NCI-H2196 treated with DMSO at 0.1 percent for 48 hours (cell line): ENCODE data around the gene GSTO2.

ENCODE experiments used
- DNase-seq: peaks from one replicate; lab custom pipeline; 2025; ENCODE audit not compliant: unreplicated experiment; lab: John Stamatoyannopoulos, UW

Gene GSTO2

DNA sequence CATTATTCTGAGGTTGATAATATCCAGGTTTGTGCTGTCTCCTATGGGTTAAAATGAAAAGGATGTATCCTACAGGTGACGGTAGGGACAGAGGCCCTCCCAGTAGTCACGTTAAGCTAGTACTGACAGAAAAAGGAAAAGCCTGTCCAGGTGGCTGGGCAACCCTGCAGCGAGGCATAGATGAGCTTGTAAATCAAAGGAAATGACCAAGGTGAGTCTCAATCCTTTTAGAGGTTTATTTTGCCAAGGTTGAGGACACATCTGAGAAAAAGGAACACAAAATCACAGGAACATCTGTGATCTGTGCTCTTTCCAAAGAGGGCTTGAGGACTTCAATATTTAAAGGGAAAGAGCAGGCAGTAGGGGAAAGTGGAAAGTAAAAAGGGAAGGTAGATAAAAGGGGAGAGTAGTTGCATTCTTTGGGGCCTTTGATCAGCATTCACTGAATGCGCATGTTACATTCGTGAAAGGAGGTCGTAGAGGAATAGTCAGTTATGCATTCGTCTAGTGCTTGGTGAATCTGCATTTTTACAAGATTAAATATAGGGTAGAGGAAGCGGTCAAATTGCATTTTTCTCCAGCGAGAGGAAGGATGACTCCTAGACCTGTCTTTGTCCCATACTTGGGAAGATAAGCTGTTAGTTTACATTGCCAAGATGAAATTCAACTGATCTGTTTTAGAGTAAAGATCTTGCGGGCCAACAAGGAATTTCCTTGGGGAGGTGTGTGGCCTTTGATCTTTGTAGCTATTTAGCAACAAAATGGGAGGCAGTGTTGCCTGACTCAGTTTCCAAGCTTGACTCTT is 15.2 kb upstream of the GSTO2 start:
- no peak for DNase-seq

DNA sequence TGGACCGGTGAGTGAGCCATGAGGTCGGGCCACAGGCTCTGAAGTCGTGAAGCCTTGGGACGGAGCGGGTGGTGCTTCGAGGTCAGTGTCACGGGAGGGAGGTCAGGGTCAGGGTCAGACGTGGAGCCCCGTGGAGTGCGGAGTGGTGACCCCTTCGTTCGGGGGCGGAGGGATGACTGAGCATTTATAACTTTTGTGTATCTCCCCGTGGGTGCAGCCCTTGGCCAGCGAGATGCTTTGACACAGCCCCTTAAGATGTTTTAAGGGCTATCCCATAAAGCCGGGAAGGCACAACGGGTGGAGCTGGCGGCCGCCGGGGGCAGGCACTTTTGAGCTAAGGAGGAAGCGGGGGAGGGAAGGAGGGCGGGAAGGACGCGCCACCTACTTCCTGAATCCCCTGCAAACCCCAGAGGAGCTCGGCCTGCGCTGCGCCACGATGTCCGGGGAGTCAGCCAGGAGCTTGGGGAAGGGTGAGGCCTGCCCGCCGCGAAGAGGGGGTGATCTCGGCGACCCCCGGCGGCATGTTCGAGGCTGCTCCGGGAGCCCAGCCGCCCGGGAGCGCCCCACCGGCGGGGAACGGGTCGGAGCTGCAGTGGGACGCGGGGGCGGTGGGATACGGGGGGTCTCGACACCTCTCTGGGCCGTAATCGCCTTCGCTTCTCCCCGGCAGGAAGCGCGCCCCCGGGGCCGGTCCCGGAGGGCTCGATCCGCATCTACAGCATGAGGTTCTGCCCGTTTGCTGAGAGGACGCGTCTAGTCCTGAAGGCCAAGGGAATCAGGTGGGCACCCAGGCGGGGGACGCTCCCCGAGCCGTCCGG is 14.3 kb upstream of the GSTO2 start, which contains the start of gene GSTO1:
GSTO1 (plus strand) TSS at position 400 of the 818 bp plus-strand sequence; CDS start at position 437, 37 bp downstream.
- DNase-seq = peak; percentile 20

DNA sequence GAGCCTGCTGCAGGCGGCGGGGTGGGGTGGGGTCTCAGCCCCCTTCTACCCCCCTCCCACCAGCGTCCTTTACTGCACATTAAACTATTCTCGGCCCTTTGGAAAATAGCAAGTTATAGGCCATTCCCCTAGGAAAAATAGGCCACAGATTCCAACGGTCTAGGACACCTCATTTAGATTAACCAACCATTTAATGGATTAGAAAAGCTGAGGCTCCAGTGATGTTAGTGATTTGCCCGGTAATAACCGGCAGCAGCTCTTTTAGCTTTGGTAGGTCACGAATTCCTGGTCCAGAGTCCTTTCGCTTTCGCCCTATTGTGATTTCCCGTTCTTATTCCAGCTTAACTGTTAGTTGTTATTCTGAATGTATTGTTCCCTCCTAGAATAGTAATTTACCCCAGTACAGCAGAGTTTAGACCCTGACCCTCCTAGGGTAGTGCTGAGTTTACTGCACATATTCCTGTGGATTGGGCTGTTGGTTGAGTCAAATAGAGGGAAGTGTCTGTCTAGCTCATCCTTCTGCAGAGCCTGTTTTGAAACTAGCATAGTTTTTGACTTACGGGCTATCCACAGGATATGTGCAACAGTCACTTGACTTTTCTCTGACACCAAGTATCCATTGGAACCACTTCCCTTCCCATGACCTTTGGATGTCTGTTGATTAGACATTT is 13.5 kb upstream of the GSTO2 start:
- DNase-seq = no peak

DNA sequence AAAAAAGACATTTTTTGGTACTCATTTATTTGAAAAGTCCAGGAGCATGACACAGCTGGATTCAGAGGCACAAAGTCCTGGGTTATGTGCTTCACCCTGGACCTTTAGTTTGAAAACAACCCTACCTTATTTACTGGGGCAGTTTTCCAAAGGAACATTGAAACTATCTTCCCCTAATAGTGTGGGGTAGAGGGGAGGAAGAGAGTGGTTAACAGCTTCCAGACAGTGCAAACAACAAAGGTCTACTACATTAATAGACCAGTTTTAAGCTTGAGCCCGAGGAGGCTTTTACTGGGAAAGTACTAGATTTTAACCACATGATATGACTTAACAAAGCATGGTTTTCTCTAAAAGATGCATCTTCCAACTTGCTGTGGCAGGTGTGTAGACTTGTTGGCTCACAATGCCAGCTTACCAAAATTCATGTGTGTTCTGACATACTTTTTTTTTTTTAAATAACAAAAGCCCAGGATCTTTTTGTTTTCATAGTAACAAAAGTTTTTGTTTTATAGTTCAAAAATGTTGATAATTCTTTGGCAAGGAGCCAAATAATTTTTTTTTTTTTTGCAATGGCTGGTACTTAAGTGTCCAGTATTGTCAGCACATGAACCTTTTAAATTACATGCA is 12.5 kb upstream of the GSTO2 start:
- no peak for DNase-seq

DNA sequence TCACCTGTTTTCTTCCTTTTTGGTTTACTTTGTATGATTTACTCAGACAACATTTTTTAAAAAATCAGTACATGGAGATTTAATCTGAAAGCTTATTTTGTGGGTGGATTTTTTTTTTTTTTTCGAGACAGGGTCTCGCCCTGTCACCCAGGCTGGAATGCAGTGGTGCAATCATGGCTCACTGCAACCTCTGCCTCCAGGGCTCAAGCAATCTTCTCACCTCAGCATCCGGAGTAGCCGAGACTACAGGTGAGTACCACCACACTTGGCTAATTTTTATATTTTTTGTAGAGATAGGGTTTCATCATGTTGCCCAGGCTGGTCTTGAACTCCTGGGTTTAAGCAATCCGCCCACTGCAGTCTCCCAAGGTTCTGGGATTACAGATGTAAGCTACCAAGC is 11.7 kb upstream of the GSTO2 start:
- no peak for DNase-seq

DNA sequence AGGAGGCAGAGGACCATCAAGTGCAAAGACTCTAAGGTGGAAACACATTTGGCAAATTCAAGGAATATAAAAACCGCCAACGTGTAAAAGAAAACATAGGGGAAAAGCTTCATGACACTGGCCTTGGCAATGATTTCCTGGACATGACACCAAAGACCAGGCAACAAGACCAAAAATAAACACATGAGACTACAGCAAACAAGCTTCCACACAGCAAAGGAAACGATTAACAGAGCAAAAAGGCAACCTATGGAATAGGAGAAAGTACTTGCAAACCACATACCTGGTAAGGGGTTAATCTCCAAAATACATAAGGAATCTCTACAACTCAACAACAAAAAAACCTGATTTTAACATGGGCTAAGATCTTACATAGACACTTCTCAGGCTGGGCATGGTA is 10.8 kb upstream of the GSTO2 start:
- no peak for DNase-seq

DNA sequence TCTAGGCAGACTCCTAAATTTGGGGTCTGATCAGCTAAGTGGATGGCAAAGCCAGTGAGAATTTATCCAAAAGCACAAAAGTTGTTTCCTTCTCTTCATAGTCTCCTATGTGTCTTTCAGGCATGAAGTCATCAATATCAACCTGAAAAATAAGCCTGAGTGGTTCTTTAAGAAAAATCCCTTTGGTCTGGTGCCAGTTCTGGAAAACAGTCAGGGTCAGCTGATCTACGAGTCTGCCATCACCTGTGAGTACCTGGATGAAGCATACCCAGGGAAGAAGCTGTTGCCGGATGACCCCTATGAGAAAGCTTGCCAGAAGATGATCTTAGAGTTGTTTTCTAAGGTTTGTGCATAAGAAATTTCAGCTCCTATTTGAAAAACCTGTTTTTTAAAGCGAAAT is 9.5 kb upstream of the GSTO2 start:
- DNase-seq = no peak

DNA sequence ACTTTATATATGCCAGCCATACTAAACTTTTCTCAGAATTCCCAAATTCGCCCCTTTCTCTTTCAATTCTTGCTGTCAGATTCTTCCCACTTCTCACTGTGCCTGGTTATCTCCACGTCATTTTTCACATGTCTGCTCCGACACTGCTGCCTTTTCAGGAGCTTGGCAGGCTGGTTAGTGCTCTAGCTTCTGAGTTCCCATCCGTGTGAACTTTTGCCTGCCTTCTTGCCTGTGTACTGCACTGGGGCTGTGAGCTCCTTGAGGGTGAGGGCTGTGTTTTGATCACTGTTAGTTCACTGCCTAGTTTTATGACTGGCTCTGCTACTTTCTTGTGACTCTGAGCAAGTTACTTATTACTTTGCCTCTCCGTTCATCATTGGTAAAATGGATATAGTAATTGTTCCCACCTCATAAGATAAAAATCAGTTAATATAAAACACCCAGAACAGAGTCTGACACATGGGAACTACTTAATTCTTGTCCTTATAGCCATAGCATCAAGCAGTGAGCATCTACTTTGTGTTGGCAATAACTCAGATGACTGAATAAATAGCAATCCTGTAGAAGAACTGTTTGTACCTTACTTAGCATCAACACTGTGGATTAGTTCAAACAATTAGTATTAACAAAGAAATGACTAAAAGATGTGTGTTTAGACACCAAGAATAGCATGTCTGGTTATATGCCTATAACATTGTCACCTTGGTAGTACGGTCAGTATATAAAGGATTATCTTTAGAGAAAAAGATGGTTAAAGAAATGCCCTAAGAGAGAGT is 8.8 kb upstream of the GSTO2 start:
- DNase-seq = no peak

DNA sequence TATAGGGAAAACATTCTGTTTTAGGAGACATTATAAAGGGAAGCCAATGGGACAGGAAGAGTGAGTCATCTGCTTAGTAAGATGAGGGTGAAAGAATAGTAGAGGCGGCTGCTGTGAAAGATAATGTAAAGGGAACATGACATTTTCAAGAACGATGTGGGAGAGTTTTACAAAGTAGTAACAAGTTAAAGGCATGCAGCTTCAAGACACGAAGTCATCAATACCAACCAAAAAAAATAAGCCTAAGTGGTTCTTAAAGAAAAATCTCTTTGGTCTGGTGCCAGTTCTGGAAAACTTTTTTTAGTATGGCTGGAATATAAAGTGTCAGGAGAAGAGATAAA is 8.2 kb upstream of the GSTO2 start:
- DNase-seq = no peak

DNA sequence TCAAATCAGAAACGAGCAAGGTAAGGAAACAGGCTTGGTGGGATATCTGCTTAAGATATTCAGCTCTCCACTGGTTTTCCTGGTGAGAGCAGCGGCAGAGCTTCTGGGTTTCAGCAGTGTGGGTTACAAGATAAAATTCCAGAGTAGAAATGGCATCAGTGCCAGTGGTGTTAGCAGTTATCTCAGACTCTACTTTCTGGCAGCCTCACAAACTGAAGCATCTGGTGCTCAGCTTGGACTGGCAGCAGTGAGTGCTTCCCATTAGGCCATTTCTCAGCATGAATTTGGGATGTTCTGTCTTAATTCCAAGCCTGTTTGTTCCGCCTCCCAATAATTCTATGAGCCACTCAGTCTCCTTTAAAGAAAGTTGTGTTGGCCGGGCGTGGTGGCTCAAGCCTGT is 6.9 kb upstream of the GSTO2 start:
- no peak for DNase-seq

DNA sequence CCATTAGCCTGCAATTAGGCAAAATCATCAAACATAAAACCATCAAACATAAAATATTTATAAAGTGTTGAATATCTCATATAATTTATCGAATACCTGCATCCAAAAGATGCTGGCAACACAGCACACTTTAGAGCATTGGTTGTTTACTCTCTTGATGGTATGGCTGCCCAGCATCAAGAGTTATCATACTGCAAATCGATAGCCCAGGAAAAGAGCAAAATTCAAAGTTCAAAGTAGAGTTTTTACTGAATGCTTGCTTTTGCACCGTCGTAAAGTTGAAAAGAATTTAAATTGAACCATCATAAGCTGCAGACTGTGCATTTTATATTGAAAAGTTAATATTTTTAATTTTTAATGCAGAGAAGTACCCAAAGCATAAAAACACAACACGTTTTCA is 4.2 kb upstream of the GSTO2 start:
- DNase-seq = no peak

DNA sequence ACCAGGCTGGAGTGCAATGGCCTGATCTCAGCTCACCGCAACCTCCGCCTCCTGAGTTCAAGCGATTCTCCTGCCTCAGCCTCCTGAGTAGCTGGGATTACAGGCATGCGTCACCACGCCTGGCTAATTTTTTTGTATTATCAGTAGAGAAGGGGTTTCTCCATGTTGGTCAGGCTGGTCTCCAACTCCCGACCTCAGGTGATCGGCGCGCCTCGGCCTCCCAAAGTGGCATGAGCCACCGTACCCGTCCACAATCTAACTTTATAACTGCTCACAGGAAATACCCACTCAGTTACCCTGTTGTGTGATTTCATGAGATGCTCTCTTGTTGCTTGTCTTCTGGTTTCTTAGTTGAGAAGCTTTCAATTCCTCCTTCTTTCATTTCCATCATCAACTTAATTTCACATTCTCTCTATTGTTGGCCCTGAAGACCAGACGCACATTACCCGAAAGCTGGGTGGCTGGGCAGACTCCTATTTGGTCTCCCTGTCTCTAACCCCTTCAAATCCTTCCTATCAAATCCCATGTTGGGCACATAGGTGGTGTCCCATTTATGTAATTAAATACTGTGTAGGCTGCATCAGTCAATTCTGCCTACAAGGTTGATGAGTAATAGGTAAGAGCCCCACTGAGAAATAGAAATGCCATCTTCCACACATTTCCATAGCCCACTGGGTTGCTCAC is 1.1 kb upstream of the GSTO2 start:
- DNase-seq = no peak

DNA sequence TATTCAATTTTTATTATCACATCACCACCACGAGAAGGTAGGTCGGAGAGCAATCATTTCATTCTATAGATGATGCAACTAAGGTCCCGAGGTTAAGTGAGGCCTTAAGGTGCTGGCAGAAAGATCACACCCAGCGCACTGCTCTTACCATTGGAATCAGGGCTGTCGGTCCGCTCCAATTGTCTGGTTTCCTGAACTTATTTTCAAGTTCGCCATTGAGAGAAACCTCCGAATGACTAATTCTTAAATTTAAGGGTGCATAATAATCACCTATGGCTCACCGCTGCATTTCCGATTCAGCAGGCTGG is 625 bp upstream of the GSTO2 start:
- no peak for DNase-seq

DNA sequence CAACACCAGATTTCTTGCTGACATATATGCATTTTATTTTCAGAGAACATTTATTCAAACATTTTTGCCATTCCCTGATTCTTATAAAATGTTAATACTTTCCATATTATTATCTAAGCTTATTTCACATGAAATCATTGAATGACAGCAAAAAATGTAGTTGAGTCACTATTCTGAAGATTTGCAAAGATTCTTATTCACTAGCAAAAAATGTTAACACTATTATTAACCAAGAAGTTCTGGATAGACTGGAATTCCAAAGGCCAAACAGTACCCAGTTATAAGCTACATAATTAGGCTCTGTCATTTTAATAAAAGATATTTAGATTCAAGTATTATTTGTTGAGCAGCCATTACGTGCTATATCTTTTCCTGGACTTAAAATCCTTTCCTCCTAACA is 4.3 kb downstream of the GSTO2 start:
- DNase-seq = no peak

DNA sequence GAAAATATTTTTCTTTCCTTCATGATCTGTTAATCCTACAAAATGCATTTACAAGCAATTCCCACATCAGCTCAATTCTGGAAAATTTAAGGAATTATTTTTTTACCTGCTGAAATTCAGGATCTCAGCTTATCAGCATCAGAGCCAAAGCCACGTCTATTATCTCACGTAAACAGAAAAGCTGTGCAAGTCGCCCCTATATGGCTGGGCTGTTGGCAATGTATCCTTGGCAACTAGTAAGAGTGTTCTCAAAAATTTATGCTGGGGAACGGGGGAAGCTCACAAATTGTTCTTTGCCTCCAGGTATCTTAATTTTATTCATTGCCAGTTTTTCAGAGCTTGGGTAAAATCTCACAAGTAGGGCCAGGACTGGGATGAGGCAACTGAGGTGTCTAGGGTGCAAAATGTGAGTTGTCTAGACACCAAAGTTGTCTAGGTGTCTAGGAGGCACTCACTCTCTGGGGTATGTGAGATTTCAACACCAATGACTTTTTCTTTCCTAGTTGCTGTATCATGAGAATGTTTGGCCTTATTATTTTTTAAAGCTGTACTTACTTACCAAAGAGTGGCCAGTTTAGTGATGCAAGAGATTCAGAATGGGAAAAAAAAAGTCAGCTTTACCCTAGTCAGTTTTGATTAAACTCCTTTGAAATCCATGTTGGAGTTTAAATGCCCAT is 5.1 kb downstream of the GSTO2 start:
- no peak for DNase-seq

DNA sequence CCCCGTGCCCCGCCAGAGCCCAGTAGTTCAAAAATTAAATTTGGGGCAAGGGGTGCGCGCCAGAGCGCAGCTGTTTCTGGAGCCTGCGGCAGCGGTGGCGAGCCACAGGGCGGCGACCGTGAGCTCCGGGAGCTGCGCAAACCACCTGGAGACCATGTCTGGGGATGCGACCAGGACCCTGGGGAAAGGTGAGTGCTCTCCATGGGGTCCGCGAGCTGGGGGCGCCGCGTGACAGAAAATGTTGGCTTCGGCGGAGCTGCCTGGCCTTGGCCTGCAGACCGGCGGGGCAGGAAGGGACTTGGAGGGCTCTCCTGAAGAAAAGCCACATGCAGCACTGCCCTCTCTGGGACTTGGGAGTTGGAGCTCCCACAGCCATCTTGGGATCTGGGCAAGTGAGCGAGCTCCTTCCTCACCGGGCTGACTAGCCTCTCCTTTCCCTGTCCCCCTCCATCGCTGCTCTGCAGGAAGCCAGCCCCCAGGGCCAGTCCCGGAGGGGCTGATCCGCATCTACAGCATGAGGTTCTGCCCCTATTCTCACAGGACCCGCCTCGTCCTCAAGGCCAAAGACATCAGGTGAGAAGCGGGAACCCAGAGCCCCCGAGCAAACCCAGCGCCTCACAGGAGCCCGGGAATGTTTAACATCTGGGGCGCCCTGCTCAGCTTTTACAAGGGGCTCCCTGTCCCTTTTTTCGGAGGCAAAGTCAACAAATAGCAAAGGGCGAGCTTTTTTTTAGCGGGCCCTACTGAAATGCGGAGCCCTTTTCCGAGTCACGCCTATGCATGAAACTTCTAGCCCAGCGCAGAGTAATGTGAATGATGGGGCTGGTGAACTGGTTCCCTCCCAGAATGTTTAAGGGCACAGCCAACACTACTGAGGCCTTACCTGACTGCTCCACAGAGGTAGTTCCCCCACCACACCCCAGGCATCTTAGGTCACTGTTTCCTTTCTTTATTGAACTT is 6.1 kb downstream of the GSTO2 start:
- no peak for DNase-seq

DNA sequence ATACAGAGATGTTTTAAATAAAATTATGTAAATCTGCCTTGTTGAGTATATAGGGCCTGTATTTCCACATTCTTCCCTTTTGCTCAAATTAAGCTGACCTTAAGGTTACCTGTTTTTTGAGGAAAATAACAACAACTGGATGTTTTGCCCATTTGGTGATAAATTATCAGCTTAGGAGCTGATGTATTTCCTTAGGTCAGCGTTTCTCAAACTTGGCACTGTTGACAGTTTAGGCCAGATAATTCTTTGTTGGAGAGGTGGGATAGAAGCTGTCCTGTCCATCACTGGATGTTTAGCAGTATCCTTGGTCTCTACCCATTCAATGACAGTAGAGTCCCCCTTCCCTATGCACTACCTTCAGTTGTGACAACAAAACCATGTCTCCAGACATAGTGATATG is 7.2 kb downstream of the GSTO2 start:
- DNase-seq = no peak

DNA sequence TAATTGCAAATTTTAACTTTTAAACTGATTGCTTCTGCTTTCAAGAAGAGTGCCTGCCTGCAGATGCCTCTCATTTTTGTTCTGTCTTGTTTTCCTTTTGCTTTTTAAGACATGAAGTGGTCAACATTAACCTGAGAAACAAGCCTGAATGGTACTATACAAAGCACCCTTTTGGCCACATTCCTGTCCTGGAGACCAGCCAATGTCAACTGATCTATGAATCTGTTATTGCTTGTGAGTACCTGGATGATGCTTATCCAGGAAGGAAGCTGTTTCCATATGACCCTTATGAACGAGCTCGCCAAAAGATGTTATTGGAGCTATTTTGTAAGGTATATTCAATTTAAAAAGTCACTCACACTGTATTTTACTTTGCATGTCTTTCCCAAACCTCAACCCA is 8.8 kb downstream of the GSTO2 start:
- DNase-seq = peak; percentile 10
